ENCODE measurements around the gene SLC25A43.
A peak's percentile ranks its signal among the peaks of the same experiment; 100 is the strongest.
"Not testable (repeated sequence)": the region's sequence is repeated elsewhere in the genome, so short reads cannot be mapped to it uniquely, and the experiment has no call there.

SLC25A43 gene

DNA sequence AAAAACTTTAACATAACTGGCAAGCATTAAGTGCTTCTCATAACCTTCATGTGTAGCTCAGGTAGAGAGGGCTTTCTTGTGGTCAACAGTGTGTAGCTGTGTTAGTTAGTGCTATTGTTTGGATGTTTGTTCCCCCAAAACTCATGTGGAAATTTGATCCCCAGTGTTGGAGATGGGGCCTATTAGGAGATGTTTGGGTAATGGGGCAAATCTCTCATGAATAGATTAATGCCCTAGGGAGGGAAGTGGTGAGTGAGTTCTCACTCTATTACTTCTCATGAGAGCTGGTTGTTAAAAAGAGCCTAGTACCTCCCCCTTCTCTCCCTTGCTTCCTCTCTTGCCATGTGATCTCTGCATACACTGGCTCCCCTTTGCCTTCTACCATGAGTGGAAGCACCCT lies 16.5 kb upstream of the SLC25A43 start:
- H3K79me2 ChIP-seq (ENCODE audit: control insufficient read depth, insufficient read depth, low read length, unreplicated experiment), result no peaks in the 10 kb centered on the region
- no peaks in the 10 kb centered on the region for H3K36me3 ChIP-seq (ENCODE audit: insufficient read depth, low read length)
- no peak overlapping the region for H2AFZ ChIP-seq (ENCODE audit: low read length, unreplicated experiment)
- H3K4me3 ChIP-seq (ENCODE audit: low read depth, low read length), result no peak overlapping the region
- H3K4me1 ChIP-seq (ENCODE audit: control insufficient read depth, insufficient read depth, low read length, unreplicated experiment), result no peaks in the 10 kb centered on the region
- no peaks in the 10 kb centered on the region for H3K27me3 ChIP-seq (ENCODE audit: insufficient read depth, low read length)
- no peak overlapping the region for H3K27ac ChIP-seq (ENCODE audit: low read depth, low read length)

DNA sequence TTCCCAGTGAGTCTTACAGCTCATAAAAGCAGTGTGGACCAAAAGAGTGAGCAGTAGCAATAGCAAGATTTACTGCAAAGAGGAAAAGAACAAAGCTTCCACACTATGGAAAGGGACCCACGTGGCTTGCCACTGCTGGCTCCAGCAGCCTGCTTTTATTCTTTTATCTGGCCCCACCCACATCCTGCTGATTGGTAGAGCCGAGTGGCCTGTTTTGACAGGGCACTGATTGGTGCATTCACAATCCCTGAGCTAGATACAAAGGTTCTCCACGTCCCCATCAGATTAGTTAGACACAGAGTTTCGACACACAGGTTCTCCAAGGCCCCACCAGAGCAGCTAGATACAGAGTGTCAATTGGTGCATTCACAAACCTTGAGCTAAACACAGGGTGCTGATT lies 12.5 kb upstream of the SLC25A43 start:
- not testable (repeated sequence) for H3K36me3 ChIP-seq (ENCODE audit: insufficient read depth, low read length); H3K27me3 ChIP-seq (ENCODE audit: insufficient read depth, low read length); H2AFZ ChIP-seq (ENCODE audit: low read length, unreplicated experiment); H3K4me1 ChIP-seq (ENCODE audit: control insufficient read depth, insufficient read depth, low read length, unreplicated experiment); H3K4me3 ChIP-seq (ENCODE audit: low read depth, low read length); H3K79me2 ChIP-seq (ENCODE audit: control insufficient read depth, insufficient read depth, low read length, unreplicated experiment); H3K27ac ChIP-seq (ENCODE audit: low read depth, low read length)

DNA sequence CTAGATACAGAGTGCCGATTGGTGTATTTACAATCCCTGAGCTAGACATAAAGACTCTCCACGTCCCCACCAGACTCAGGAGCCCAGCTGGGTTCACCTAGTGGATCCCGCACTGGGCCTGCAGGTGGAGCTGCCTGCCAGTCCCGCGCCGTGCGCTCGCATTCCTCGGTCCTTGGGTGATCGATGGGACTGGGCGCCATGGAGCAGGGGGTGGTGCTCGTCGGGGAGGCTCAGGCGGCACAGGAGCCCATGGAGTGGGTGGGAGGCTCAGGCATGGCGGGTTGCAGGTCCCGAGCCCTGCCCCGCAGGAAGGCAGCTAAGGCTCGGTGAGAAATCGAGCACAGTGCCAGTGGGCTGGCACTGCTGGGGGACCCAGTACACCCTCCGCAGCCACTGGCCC lies 11.7 kb upstream of the SLC25A43 start:
- H2AFZ ChIP-seq (ENCODE audit: low read length, unreplicated experiment); H3K27me3 ChIP-seq (ENCODE audit: insufficient read depth, low read length); H3K4me1 ChIP-seq (ENCODE audit: control insufficient read depth, insufficient read depth, low read length, unreplicated experiment); H3K27ac ChIP-seq (ENCODE audit: low read depth, low read length); H3K4me3 ChIP-seq (ENCODE audit: low read depth, low read length); H3K79me2 ChIP-seq (ENCODE audit: control insufficient read depth, insufficient read depth, low read length, unreplicated experiment); H3K36me3 ChIP-seq (ENCODE audit: insufficient read depth, low read length): not testable (repeated sequence)

DNA sequence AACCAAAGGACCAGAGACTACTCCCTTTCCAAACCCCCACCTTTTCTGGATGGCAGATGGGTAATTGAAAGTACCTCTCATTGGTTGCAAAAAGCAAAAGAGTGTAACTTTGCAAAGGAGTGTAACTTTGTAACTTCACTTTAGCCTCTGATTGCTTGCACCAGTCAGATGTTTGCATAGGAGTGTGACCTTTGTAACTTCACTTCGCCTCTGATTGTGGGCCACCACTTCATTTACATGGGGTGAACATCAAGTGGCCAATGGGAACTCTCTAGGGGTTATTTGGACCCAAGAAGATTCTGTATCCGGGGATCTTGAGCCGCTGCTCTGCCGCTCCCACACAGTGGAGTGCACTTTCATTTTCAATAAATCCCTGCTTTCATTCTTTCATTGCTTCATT lies 9.9 kb upstream of the SLC25A43 start:
- H3K27me3 ChIP-seq (ENCODE audit: insufficient read depth, low read length), result no peaks in the 10 kb centered on the region
- H3K36me3 ChIP-seq (ENCODE audit: insufficient read depth, low read length), result no peaks in the 10 kb centered on the region
- H3K4me3 ChIP-seq (ENCODE audit: low read depth, low read length), result peak overlapping the region; percentile 21; the same call in 1 of the 2 replicates
- no peaks in the 10 kb centered on the region for H3K4me1 ChIP-seq (ENCODE audit: control insufficient read depth, insufficient read depth, low read length, unreplicated experiment)
- H3K27ac ChIP-seq (ENCODE audit: low read depth, low read length), result no peak overlapping the region
- no peaks in the 10 kb centered on the region for H3K79me2 ChIP-seq (ENCODE audit: control insufficient read depth, insufficient read depth, low read length, unreplicated experiment)
- H2AFZ ChIP-seq (ENCODE audit: low read length, unreplicated experiment), result no peak overlapping the region

DNA sequence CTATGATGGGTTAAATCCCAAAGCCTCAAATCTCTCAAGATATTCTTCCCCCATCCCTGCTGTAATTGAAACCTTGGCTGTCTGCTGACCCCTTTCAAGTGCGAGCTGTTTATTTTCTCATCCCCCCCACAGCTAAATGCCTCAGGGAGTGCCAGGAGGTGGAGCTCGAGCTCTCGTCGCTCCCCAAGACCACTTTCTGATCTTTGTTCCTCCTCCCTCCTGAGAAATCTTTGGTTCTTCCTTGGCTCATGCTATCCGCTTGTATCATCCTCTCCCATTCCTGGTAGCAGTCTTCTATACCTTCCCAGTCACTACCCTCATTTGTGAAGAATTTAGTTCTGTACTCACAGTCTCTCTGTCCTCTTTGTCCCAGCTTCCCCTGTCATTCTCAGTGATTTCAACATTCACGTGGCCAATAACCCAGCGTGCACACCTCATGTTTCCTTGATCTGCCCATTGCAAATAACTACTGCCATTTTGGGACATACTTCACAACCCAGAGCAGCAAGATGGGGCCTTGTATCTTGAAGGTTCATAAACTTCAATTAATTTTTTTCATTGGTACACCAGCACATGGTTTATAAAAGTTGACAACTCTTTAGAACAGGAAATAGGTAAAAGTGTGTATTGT lies 9.2 kb upstream of the SLC25A43 start:
- Histone ChIP-seq H3K27ac (ENCODE audit: low read depth, low read length) (no peak overlapping the region), H3K79me2 (ENCODE audit: control insufficient read depth, insufficient read depth, low read length, unreplicated experiment) (no peaks in the 10 kb centered on the region), H2AFZ (ENCODE audit: low read length, unreplicated experiment) (no peak overlapping the region), H3K4me3 (ENCODE audit: low read depth, low read length) (peak overlapping the region; percentile 21; the same call in 1 of the 2 replicates), H3K4me1 (ENCODE audit: control insufficient read depth, insufficient read depth, low read length, unreplicated experiment) (no peaks in the 10 kb centered on the region), H3K36me3 (ENCODE audit: insufficient read depth, low read length) (no peaks in the 10 kb centered on the region), H3K27me3 (ENCODE audit: insufficient read depth, low read length) (no peaks in the 10 kb centered on the region)

DNA sequence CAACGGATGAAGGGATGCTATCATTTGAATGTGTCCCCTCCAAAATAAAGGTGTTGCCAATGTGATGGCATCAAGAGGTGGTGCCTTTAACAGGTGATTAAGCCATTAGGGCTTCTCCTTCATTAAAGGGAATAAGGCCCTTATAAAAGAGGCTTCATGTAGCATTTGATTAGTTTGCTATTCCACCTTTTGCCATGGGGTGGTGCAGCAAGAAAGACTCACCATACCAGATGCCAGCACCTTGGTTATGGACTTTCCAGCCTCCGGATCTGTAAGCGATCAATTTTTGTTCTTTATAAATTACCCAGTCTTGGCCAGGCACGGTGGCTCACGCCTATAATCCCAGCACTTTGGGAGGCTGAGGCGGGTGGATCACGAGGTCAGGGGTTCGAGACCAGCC lies 7.9 kb upstream of the SLC25A43 start:
- H3K27me3 ChIP-seq (ENCODE audit: insufficient read depth, low read length), result no peaks in the 10 kb centered on the region
- H3K36me3 ChIP-seq (ENCODE audit: insufficient read depth, low read length), result no peaks in the 10 kb centered on the region
- no peak overlapping the region for H3K27ac ChIP-seq (ENCODE audit: low read depth, low read length)
- no peaks in the 10 kb centered on the region for H3K4me1 ChIP-seq (ENCODE audit: control insufficient read depth, insufficient read depth, low read length, unreplicated experiment)
- no peak overlapping the region for H3K4me3 ChIP-seq (ENCODE audit: low read depth, low read length)
- H2AFZ ChIP-seq (ENCODE audit: low read length, unreplicated experiment), result no peak overlapping the region
- no peaks in the 10 kb centered on the region for H3K79me2 ChIP-seq (ENCODE audit: control insufficient read depth, insufficient read depth, low read length, unreplicated experiment)

DNA sequence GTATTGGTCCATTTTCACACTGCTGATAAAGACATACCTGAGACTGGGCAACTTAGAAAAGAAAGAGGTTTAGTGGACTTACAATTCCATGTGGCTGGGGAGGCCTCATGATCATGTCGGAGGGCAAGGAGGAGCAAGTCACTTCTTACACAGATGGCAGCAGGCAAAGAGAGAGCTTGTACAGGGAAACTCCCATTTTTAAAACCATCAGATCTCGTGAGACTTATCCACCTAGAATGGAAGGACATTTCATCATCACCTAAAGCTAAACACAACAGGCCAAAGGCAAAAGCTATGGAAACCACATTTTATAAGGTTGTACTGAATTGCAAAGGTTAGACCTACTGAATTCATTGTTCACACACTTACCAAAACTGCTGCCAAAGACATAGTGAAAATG lies 6.0 kb upstream of the SLC25A43 start:
- H3K4me1 ChIP-seq (ENCODE audit: control insufficient read depth, insufficient read depth, low read length, unreplicated experiment), result peaks cover 1% of the 10 kb centered on the region
- H3K27me3 ChIP-seq (ENCODE audit: insufficient read depth, low read length), result no peaks in the 10 kb centered on the region
- no peak overlapping the region for H3K27ac ChIP-seq (ENCODE audit: low read depth, low read length)
- no peak overlapping the region for H3K4me3 ChIP-seq (ENCODE audit: low read depth, low read length)
- H3K36me3 ChIP-seq (ENCODE audit: insufficient read depth, low read length), result no peaks in the 10 kb centered on the region
- H2AFZ ChIP-seq (ENCODE audit: low read length, unreplicated experiment), result no peak overlapping the region
- H3K79me2 ChIP-seq (ENCODE audit: control insufficient read depth, insufficient read depth, low read length, unreplicated experiment), result no peaks in the 10 kb centered on the region

DNA sequence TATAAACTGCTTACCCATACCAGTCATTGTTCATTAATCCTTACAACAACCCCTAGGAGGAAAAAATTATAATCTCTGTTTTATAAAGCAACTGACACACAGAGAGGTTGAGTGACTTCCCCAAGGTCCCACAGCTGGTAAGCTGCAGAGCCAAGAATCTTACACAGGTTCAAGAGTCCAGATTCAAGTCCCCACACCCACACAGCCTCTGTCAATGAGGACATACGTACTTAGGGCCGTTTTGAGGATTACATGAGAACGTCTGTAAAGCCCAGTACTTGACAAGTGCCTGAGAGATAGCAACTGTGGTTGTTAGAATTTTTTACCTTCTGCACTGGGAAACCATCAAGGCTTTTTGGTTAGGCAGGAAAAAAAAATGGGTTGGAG lies 556 bp upstream of the SLC25A43 start:
- peak overlapping the region; percentile 89 for H3K4me3 ChIP-seq (ENCODE audit: low read depth, low read length)
- H2AFZ ChIP-seq (ENCODE audit: low read length, unreplicated experiment), result peak overlapping the region; percentile 78
- H3K27ac ChIP-seq (ENCODE audit: low read depth, low read length), result peak overlapping the region; percentile 5
- peaks cover 43% of the 10 kb centered on the region for H3K79me2 ChIP-seq (ENCODE audit: control insufficient read depth, insufficient read depth, low read length, unreplicated experiment)
- H3K4me1 ChIP-seq (ENCODE audit: control insufficient read depth, insufficient read depth, low read length, unreplicated experiment), result peaks cover 13% of the 10 kb centered on the region
- no peaks in the 10 kb centered on the region for H3K36me3 ChIP-seq (ENCODE audit: insufficient read depth, low read length)
- no peaks in the 10 kb centered on the region for H3K27me3 ChIP-seq (ENCODE audit: insufficient read depth, low read length)

DNA sequence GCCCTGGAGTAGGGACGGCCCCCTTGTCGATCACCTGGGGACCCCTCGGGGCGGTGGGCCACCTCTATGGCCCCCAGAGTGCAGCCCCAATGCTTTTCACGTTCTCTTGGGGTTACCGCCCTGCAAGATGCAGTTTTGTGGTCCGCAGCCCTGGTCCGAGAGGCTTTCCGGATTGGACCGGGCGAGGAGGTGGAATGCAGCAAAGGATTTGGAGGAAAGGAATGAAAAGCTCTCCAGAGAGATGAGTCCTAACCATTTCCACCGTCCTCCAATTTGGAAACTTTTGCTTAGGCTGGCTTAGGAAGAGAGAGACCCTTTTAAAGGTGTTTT lies 601 bp downstream of the SLC25A43 start:
- H3K4me3 ChIP-seq (ENCODE audit: low read depth, low read length), result peak overlapping the region; percentile 89
- H3K4me1 ChIP-seq (ENCODE audit: control insufficient read depth, insufficient read depth, low read length, unreplicated experiment), result peaks cover 13% of the 10 kb centered on the region
- H3K27ac ChIP-seq (ENCODE audit: low read depth, low read length), result no peak overlapping the region
- H3K27me3 ChIP-seq (ENCODE audit: insufficient read depth, low read length), result no peaks in the 10 kb centered on the region
- peak overlapping the region; percentile 25 for H2AFZ ChIP-seq (ENCODE audit: low read length, unreplicated experiment)
- H3K79me2 ChIP-seq (ENCODE audit: control insufficient read depth, insufficient read depth, low read length, unreplicated experiment), result peaks cover 48% of the 10 kb centered on the region
- H3K36me3 ChIP-seq (ENCODE audit: insufficient read depth, low read length), result no peaks in the 10 kb centered on the region

DNA sequence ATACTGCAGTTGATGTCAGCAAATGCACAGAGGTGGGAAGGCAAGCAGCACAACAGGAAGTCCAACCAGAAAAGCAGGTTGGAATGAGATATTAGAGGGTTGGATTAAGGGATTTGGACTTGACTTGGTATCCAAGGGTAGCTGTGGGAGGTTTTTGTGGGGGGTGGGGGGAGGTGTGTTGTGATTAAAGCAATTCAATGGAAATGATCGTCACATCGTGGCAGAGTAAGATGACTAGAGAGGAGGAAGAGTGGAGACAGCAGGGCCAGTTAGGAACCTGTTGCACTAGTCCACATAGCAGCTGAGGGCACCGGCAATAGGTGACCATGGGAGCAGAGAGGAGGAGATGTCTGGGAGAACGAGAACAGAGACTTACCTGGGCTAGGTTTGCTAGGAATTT lies 2.4 kb downstream of the SLC25A43 start:
- no peak overlapping the region for H3K27ac ChIP-seq (ENCODE audit: low read depth, low read length)
- peaks cover 17% of the 10 kb centered on the region for H3K4me1 ChIP-seq (ENCODE audit: control insufficient read depth, insufficient read depth, low read length, unreplicated experiment)
- H3K79me2 ChIP-seq (ENCODE audit: control insufficient read depth, insufficient read depth, low read length, unreplicated experiment), result peaks cover 55% of the 10 kb centered on the region
- H2AFZ ChIP-seq (ENCODE audit: low read length, unreplicated experiment), result no peak overlapping the region
- no peaks in the 10 kb centered on the region for H3K36me3 ChIP-seq (ENCODE audit: insufficient read depth, low read length)
- H3K4me3 ChIP-seq (ENCODE audit: low read depth, low read length), result peak overlapping the region; percentile 89; the same call in 1 of the 2 replicates
- no peaks in the 10 kb centered on the region for H3K27me3 ChIP-seq (ENCODE audit: insufficient read depth, low read length)

DNA sequence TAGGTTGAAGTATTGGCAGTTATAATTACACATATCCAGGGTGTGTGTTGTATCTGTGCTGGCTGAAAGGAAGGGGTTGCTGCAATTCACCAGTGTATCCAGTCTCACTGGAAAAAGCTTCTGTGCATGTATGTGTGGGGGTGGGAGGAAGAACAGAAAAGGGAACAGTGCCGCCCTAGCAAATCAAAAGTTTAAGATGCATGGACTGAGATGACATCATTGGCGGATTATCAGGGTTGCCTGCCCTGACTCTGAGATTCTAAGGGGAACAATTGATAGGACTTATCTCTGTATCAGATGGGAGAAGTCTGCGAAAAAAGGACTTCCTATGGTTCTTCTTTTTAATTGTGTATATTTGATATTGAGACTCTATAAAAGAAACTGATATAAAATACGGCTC lies 3.5 kb downstream of the SLC25A43 start:
- H3K4me3 ChIP-seq (ENCODE audit: low read depth, low read length), result no peak overlapping the region
- H3K79me2 ChIP-seq (ENCODE audit: control insufficient read depth, insufficient read depth, low read length, unreplicated experiment), result peaks cover 59% of the 10 kb centered on the region
- H2AFZ ChIP-seq (ENCODE audit: low read length, unreplicated experiment), result no peak overlapping the region
- H3K4me1 ChIP-seq (ENCODE audit: control insufficient read depth, insufficient read depth, low read length, unreplicated experiment), result peaks cover 27% of the 10 kb centered on the region
- H3K27me3 ChIP-seq (ENCODE audit: insufficient read depth, low read length), result no peaks in the 10 kb centered on the region
- 0 out of 2 replicates have a peak, but pooled peaks cover 4% of the 10 kb centered on the region for H3K36me3 ChIP-seq (ENCODE audit: insufficient read depth, low read length)
- H3K27ac ChIP-seq (ENCODE audit: low read depth, low read length), result no peak overlapping the region

All from ACC112 (cell line).